ENCODE results near the gene LTBR. TPM values are rescaled to one million over a fixed set of nuclear protein-coding genes. Genes with fewer than 3 reads are reported as not detected.
A peak's percentile ranks its signal among the peaks of the same experiment; 100 is the strongest.

LTBR gene
- total and polyA plus RNA-seq, 4 donors = 15.8 to 138 (median 89.0) TPM

DNA sequence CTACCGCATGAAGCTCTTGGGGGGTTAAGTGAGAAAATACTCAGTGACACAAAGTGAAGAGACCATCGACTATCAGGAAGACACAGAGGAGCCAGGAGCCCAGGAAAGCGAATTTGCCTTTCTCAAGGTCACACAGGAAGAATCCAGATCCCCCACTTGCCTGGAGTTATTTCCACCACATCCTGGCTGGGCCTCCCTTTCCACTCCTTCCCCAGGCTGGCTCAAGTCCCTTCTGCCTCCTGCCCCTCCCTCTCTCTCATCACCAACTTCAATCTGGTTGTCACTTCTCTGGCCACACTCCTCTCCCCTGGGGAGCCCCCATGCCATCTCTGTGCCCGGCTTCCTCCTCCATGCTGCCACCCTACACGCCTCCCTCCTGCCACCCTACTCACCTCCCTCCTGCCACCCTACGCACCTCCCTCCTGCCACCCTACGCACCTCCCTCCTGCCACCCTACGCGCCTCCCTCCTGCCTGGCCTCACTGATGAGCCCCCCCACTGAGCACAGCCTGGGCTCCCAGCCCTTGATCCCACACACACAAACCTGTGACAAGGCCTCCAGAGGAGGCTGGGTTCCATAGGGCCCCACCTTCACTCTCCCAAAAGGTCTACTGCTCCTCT, 14.9 kb upstream of the LTBR start:
- H3K36me3 ChIP-seq (ENCODE audit: control insufficient read depth in 4 of 4, insufficient read depth in 3 of 4, low read depth in 1 of 4, low read length in 3 of 4) = no peaks in the 10 kb centered on the region
- H3K9me3 ChIP-seq (ENCODE audit: control insufficient read depth in 4 of 4, low read length in 3 of 4) = no peaks in the 10 kb centered on the region
- WGBS = 86% methylated on average over 9 of the region's 9 CpGs
- no peak overlapping the region for H3K4me3 ChIP-seq (ENCODE audit: low read depth in 1 of 3, low read length in 3 of 3)
- no peak for DNase-seq (ENCODE audit: low spot score)
- H3K27ac ChIP-seq (ENCODE audit: low read depth in 1 of 2, low read length in 2 of 2) = peak overlapping the region; percentile 37 to 70
- H3K4me1 ChIP-seq (ENCODE audit: control insufficient read depth in 4 of 4, insufficient read depth in 4 of 4, low read length in 3 of 4) = peaks cover 3 to 22% (median 12%) of the 10 kb centered on the region in 4 donors
- H3K27me3 ChIP-seq (ENCODE audit: control insufficient read depth in 4 of 4, insufficient read depth in 4 of 4, low read length in 3 of 4) = no peaks in the 10 kb centered on the region
- peak overlapping the region in 1 of 2 donors; percentile 33 for H3K9ac ChIP-seq (ENCODE audit: low read depth in 1 of 2, low read length in 2 of 2)
- TF ChIP-seq, protein P1, sequence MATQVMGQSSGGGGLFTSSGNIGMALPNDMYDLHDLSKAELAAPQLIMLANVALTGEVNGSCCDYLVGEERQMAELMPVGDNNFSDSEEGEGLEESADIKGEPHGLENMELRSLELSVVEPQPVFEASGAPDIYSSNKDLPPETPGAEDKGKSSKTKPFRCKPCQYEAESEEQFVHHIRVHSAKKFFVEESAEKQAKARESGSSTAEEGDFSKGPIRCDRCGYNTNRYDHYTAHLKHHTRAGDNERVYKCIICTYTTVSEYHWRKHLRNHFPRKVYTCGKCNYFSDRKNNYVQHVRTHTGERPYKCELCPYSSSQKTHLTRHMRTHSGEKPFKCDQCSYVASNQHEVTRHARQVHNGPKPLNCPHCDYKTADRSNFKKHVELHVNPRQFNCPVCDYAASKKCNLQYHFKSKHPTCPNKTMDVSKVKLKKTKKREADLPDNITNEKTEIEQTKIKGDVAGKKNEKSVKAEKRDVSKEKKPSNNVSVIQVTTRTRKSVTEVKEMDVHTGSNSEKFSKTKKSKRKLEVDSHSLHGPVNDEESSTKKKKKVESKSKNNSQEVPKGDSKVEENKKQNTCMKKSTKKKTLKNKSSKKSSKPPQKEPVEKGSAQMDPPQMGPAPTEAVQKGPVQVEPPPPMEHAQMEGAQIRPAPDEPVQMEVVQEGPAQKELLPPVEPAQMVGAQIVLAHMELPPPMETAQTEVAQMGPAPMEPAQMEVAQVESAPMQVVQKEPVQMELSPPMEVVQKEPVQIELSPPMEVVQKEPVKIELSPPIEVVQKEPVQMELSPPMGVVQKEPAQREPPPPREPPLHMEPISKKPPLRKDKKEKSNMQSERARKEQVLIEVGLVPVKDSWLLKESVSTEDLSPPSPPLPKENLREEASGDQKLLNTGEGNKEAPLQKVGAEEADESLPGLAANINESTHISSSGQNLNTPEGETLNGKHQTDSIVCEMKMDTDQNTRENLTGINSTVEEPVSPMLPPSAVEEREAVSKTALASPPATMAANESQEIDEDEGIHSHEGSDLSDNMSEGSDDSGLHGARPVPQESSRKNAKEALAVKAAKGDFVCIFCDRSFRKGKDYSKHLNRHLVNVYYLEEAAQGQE (IDR thresholded peaks at IDR 0.05) = no peak
- TF ChIP-seq TAF1 (conservative IDR thresholded peaks at IDR 0.05) (no peak), EGR1 (IDR thresholded peaks at IDR 0.05; ENCODE audit: low read depth in 2 of 2) (no peak), RAD21 (IDR thresholded peaks at IDR 0.05) (no peak), NR2F2 (IDR thresholded peaks at IDR 0.05) (no peak)

DNA sequence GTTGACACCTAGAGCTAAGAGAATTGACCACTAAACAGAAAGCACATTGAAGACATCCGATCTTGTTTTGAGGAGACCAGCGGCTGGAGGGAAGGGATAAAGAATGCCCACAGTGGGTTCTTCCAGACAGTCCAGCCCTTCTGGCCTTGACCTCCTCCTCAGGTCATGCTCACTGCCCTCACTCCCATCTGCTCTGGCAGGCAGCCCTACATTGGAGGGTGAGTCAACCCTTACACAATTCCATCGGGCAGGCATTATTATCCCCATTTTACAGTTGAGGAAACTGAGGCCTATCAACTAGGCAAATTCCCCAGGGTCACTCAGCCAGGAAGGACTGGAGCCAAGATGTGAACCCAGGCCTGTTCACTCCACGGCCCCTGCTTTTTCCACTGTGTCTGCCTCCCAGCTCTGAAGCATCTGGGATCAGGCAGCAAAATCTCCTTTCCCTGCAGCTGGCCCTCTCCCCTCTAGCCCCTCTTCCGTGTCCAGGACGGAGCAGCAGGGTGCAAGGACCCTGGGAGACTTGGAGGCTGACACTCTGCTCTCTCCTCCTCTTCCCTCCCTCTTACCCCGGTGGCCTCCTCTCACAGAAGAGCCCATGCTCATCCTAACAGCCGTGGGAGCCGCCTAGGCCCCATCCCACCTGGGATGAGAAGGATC, 13.9 kb upstream of the LTBR start:
- DNase-seq (ENCODE audit: low spot score) = no peak
- no peaks in the 10 kb centered on the region for H3K27me3 ChIP-seq (ENCODE audit: control insufficient read depth in 4 of 4, insufficient read depth in 4 of 4, low read length in 3 of 4)
- H3K36me3 ChIP-seq (ENCODE audit: control insufficient read depth in 4 of 4, insufficient read depth in 3 of 4, low read depth in 1 of 4, low read length in 3 of 4) = no peaks in the 10 kb centered on the region
- 83% methylated on average over 9 of the region's 9 CpGs for WGBS
- no peak for TF ChIP-seq FOXA1 (IDR thresholded peaks at IDR 0.05)
- TF ChIP-seq RXRA (IDR thresholded peaks at IDR 0.05) = peak in 1 of 2 donors; percentile 76
- peak in 1 of 2 donors; percentile 77 for TF ChIP-seq JUND (IDR thresholded peaks at IDR 0.05)
- no peak for TF ChIP-seq TAF1 (conservative IDR thresholded peaks at IDR 0.05)
- peak; percentile 40 for TF ChIP-seq SP1 (IDR thresholded peaks at IDR 0.05)
- TF ChIP-seq RAD21 (IDR thresholded peaks at IDR 0.05) = no peak
- TF ChIP-seq NR2F2 (IDR thresholded peaks at IDR 0.05) = peak; percentile 55
- TF ChIP-seq HNF4A (conservative IDR thresholded peaks at IDR 0.05) = peak in 1 of 2 donors; percentile 64
- TF ChIP-seq, protein P2, sequence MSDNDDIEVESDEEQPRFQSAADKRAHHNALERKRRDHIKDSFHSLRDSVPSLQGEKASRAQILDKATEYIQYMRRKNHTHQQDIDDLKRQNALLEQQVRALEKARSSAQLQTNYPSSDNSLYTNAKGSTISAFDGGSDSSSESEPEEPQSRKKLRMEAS (IDR thresholded peaks at IDR 0.05) = no peak
- TF ChIP-seq, protein P3, sequence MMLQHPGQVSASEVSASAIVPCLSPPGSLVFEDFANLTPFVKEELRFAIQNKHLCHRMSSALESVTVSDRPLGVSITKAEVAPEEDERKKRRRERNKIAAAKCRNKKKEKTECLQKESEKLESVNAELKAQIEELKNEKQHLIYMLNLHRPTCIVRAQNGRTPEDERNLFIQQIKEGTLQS (IDR thresholded peaks at IDR 0.05) = peak; percentile 63
- H3K4me3 ChIP-seq (ENCODE audit: low read depth in 1 of 3, low read length in 3 of 3) = no peak overlapping the region
- H3K9me3 ChIP-seq (ENCODE audit: control insufficient read depth in 4 of 4, low read length in 3 of 4) = no peaks in the 10 kb centered on the region
- no peak overlapping the region for H3K27ac ChIP-seq (ENCODE audit: low read depth in 1 of 2, low read length in 2 of 2)
- H3K4me1 ChIP-seq (ENCODE audit: control insufficient read depth in 4 of 4, insufficient read depth in 4 of 4, low read length in 3 of 4) = peaks cover 2 to 22% (median 11%) of the 10 kb centered on the region in 4 donors
- H3K9ac ChIP-seq (ENCODE audit: low read depth in 1 of 2, low read length in 2 of 2) = no peak overlapping the region

DNA sequence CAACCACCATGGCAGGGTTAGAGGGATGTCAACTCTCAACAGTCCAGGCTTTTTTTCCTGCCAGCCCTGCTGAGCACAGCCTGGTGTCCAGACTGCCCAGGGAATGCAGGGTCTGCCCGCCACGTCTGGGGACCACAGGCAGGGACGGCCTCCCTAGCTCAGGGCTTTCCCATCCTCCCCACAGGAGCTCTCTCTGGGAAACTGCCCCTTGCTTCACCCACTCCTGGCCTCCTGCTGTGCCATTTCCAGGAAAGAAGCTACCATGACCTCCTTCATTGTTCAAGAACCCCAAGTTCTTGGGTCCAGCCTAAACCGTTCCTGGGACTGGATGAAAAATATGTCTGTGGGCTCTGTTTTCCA, 13.4 kb upstream of the LTBR start:
- Histone ChIP-seq H3K9ac (ENCODE audit: low read depth in 1 of 2, low read length in 2 of 2) (no peak overlapping the region), H3K27me3 (ENCODE audit: control insufficient read depth in 4 of 4, insufficient read depth in 4 of 4, low read length in 3 of 4) (no peaks in the 10 kb centered on the region), H3K4me3 (ENCODE audit: low read depth in 1 of 3, low read length in 3 of 3) (no peak overlapping the region), H3K9me3 (ENCODE audit: control insufficient read depth in 4 of 4, low read length in 3 of 4) (no peaks in the 10 kb centered on the region), H3K27ac (ENCODE audit: low read depth in 1 of 2, low read length in 2 of 2) (no peak overlapping the region), H3K4me1 (ENCODE audit: control insufficient read depth in 4 of 4, insufficient read depth in 4 of 4, low read length in 3 of 4) (peaks cover 3 to 27% (median 11%) of the 10 kb centered on the region in 4 donors), H3K36me3 (ENCODE audit: control insufficient read depth in 4 of 4, insufficient read depth in 3 of 4, low read depth in 1 of 4, low read length in 3 of 4) (no peaks in the 10 kb centered on the region)
- 86% methylated on average over 4 of the region's 4 CpGs for WGBS
- no peak for TF ChIP-seq NR2F2 (IDR thresholded peaks at IDR 0.05)
- TF ChIP-seq EGR1 (IDR thresholded peaks at IDR 0.05; ENCODE audit: low read depth in 2 of 2) = no peak
- TF ChIP-seq, protein P4, sequence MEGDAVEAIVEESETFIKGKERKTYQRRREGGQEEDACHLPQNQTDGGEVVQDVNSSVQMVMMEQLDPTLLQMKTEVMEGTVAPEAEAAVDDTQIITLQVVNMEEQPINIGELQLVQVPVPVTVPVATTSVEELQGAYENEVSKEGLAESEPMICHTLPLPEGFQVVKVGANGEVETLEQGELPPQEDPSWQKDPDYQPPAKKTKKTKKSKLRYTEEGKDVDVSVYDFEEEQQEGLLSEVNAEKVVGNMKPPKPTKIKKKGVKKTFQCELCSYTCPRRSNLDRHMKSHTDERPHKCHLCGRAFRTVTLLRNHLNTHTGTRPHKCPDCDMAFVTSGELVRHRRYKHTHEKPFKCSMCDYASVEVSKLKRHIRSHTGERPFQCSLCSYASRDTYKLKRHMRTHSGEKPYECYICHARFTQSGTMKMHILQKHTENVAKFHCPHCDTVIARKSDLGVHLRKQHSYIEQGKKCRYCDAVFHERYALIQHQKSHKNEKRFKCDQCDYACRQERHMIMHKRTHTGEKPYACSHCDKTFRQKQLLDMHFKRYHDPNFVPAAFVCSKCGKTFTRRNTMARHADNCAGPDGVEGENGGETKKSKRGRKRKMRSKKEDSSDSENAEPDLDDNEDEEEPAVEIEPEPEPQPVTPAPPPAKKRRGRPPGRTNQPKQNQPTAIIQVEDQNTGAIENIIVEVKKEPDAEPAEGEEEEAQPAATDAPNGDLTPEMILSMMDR (IDR thresholded peaks at IDR 0.05; ENCODE audit: low read depth, low read length, missing input control) = no peak
- no peak for DNase-seq (ENCODE audit: low spot score)
